Right ventricle myocardium inferior (tissue), 1 donor: Measurements from ENCODE around the gene UBE2QL1. TPM values are rescaled to one million over a fixed set of nuclear protein-coding genes. Genes with fewer than 3 reads are reported as not detected.
A peak's percentile ranks its signal among the peaks of the same experiment; 100 is the strongest.

Source experiments
- ATAC-seq: fragments of 200-7000 bp; cut with Tn5 transposase; one replicate; pipeline ENCODE4 v1.9.1; 2020; ENCODE audit warnings: mild to moderate bottlenecking, moderate library complexity
- DNase-seq: peaks from one replicate; pipeline ENCODE4 v3.0.0; 2021; ENCODE audit errors: missing footprints
- intact Hi-C: fragments of 100-400 bp; cut with DNase I; formaldehyde crosslinking; loops from one replicate; pipeline ENCODE4 v1.11.0; 2022
- total RNA-seq: library from RNA; stranded (reverse); fragmentation: NEBNext Ultra II Directional; extraction: Animal tissue kit (Norgen Biotek cat#: 25700); gene quantifications from one replicate; pipeline ENCODE4 v1.2.1, GENCODE V29; 2021
- donor health status: DM: no; HTN: yes; CAD: no; lungs with severe emphysema.

UBE2QL1 gene
- total RNA-seq, 1 donor from 2014 or later: 21.9 TPM

DNA sequence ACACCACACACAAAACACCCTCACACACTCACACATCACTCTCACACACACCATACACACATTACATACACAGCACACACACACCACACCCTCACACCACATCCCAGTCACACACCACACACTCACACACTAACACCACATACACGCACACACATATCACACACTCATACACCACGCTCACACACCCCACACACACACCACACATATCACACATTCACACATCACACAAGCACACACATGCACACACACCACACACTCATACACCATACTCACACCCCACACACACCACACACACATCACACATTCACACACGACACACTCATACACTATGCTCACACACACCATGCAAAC lies 543 bp upstream of the UBE2QL1 start:
- ATAC-seq (no peak), DNase-seq (no peak)
- intact Hi-C loops: loop anchor here (5.0 kb wide), 2 partner anchors 71 to 156 kb away; partner anchors contain the start of gene MED10

GRCh38 chr5:6449465-6450158 lies 953 bp downstream of the UBE2QL1 start:
- no peak for DNase-seq
- intact Hi-C loops: loop anchor here (5.0 to 10.0 kb wide), 4 partner anchors 72 to 957 kb away; partner anchors contain the start of genes MED10 and TENT4A
- ATAC-seq: no peak

- intact Hi-C loops: loop anchor here (5.0 to 10.0 kb wide), 2 partner anchors 264 to 958 kb away; partner anchors contain the start of gene TENT4A
- ATAC-seq (no peak), DNase-seq (no peak)
These were observed 1.7 kb downstream of the UBE2QL1 start for GRCh38 chr5:6450319-6450833.

DNA sequence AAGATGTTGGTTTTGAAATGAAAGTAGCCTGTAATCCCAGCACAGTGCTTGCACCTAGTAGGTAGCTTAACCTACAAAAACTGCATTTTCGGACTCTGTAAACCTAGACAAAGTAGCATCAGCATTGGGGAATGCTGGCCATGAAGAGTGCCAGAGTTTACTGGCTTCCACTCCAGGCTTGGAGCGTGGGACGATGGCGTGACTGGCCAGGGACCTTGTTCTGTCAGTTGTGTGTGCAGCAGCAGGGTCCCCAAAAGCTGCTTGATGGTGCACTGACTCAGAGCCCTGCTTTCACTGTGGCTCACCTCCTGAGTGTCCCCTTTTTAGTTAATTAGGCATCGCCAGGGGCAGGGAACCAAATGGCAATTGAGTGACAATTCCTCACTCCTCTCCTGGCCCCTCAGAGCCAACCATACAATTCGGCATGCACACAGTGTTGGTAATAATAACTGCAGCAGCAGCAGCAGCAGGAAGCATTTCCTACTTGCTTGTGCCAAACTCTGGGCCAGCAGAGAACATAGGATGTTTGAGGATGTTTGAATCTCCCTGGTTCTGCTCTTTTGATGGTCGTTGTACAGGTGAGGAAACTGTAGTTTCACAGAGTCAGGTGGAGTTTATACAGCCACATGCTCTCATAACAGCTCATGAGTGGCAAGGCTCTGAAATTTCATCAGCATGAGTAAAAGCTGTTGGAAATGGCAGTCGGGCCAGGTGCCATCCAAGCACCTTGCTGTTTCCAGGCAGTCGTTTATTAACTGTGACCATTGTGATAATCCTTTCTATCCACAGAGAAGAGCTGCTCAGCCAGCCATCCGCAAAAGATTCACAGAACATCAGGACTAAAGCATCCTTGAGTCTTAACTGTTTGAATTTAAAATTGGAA lies 4.2 kb downstream of the UBE2QL1 start:
- ATAC-seq: no peak
- no peak for DNase-seq
- intact Hi-C loops: loop anchor here (5.0 to 10.0 kb wide), 2 partner anchors 262 to 961 kb away; partner anchors contain the start of gene TENT4A

- no peak for ATAC-seq
- no peak for DNase-seq
- intact Hi-C loops: loop anchor here (1.0 to 10.0 kb wide), 3 partner anchors 56 to 962 kb away; partner anchors contain the start of gene TENT4A
These were observed 5.4 kb downstream of the UBE2QL1 start for GRCh38 chr5:6453937-6454560.

DNA sequence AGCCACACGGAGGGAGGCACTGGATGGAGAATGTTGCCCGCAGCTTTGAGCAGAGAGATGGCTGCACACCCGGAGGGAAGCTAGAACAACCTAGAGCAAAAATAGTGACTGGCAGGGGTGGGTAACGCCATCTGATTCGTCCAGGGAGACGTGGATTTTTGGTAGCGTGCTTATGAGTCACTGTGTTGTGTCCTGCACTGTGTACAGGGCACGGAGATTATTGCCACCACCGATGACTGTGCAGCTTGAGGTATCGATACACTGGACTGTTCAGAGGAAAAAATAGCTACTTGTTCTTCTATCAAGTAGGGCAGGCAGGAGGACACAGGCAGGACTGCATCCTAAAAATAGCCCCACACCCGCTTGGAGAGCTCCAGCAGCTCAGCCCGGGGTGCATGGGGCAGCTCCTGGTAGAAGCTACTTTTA lies 6.0 kb downstream of the UBE2QL1 start:
- peak; percentile 90 for ATAC-seq
- intact Hi-C loops: loop anchor here (1.0 to 10.0 kb wide), 3 partner anchors 56 to 962 kb away; partner anchors contain the start of gene TENT4A
- DNase-seq: no peak

GRCh38 chr5:6455571-6456200 lies 7.0 kb downstream of the UBE2QL1 start:
- ATAC-seq (peak; percentile 46), DNase-seq (no peak)
- intact Hi-C loops: loop anchor here (10.0 kb wide), 1 partner anchor 259 kb away; the partner anchor contains the start of gene TENT4A

DNA sequence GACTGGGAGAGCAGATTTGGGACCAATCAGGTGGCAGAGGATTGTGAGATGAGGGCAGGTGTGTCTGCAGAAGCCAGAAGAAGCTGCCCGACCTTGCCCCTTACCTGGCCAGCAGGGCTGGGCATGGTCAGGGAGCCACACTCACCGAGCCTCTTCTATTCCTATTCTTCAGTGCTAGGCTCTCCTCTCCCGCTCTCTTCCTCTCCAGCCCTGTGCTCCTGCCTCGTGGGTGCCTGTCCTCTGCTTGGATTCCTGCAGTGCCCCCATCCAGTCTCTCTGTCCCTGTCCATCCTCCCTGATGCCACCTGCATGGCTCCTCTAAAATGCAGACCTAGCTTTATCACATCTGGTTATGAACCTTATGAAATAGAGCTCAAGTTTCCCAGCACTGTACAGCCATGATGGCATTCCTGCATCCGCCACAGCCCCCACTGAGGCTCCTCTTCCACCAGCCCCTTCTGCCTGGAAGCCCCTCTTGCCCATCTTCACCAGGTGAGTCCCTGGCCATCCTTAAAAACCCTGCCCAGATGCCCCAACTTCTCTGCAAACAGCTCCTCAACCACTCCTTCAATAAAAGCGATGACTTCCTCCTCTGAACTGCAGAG lies 8.2 kb downstream of the UBE2QL1 start:
- ATAC-seq (no peak), DNase-seq (no peak)
- intact Hi-C loops: loop anchor here (10.0 kb wide), 1 partner anchor 258 kb away; the partner anchor contains the start of gene TENT4A

DNA sequence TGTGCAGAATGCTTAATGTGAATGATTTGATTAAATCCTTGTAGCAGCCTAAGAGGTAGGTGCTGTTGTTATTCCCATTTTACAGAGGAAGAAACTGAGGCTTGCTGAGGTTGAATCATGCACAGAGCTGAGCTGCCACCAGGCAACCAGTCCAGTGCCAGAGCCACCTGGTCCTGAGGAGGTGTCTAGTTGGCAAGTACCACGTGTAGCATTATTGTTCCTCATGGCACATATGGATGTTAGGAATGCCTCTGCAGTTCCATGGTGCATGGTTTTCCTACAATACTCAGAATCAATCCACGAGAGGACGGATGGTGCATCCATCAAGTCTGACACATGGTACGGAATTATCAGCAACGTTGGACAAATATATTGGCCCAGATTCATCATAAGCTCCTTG lies 8.9 kb downstream of the UBE2QL1 start:
- intact Hi-C loops: loop anchor here (10.0 kb wide), 1 partner anchor 257 kb away; the partner anchor contains the start of gene TENT4A

GRCh38 chr5:6458833-6459232 lies 10.2 kb downstream of the UBE2QL1 start:
- intact Hi-C loops: loop anchor here (10.0 kb wide), 1 partner anchor 256 kb away; the partner anchor contains the start of gene TENT4A
- ATAC-seq (no peak), DNase-seq (no peak)

More for the DNA sequence above, 8.9 kb downstream of the UBE2QL1 start:
- ATAC-seq (no peak), DNase-seq (no peak)

DNA sequence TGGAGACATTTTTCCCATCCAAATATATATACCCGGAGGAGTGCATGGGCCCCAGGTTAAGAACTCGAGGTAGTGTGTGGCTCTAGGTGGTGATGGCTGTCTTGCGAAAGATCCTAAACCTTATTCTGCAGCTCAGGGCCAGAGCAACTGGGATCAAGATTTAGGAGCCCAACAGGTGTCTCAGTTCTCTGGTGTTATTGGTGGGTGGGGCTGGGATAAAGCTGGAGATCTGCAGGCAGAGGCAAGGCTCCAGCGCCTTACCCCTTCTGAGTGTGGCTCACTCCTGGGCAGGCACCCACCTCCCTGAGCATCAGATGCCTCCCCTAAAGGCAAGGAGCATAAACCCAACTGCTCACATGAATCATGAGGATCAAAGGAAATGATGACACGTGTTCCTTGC lies 11.2 kb downstream of the UBE2QL1 start:
- intact Hi-C loops: loop anchor here (10.0 kb wide), 1 partner anchor 255 kb away; the partner anchor contains the start of gene TENT4A
- DNase-seq (no peak), ATAC-seq (no peak)

DNA sequence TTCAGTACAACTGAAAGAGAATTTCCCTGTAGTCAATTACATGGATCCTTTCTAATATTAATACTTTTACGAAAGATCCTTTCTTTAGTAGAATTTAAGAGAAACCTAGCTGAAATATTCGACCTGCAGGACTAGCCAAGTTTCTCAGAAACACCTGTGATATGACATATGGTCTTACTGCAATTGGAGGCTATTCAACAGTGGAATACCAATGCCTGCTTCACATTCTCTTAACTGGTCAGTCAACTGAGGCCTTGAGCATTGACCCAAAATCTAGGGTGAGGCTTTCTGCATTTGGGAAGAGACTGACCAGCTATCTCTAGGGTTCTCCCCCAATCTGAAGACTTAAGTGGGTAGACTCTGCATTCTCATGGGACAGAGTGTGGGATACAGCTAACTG lies 12.3 kb downstream of the UBE2QL1 start:
- no peak for DNase-seq
- intact Hi-C loops: no loop called here
- no peak for ATAC-seq

GRCh38 chr5:6461793-6462650 lies 13.4 kb downstream of the UBE2QL1 start:
- ATAC-seq: no peak

DNA sequence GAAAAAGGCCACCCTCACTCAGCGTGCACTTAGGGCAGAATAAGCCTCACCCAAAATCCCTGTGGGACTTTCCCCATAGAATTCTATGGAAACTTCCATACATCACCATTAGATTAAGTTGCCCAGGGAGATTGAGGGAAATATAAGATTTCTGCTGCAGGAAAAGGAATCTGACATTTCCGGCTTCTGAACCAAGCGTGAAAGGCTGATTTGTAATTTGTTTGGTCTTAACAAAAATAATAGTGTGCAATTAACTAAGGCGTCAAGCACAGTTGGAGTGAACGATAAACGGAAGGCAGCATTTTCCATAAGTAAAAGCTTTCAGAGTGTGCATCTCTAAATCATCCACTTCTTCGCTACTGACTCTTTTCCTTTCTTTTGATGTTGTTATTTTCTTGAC lies 14.0 kb downstream of the UBE2QL1 start:
- no peak for DNase-seq
- ATAC-seq: no peak
- intact Hi-C loops: no loop called here

More at GRCh38 chr5:6461793-6462650, 13.4 kb downstream of the UBE2QL1 start:
- intact Hi-C loops: no loop called here
- no peak for DNase-seq

DNA sequence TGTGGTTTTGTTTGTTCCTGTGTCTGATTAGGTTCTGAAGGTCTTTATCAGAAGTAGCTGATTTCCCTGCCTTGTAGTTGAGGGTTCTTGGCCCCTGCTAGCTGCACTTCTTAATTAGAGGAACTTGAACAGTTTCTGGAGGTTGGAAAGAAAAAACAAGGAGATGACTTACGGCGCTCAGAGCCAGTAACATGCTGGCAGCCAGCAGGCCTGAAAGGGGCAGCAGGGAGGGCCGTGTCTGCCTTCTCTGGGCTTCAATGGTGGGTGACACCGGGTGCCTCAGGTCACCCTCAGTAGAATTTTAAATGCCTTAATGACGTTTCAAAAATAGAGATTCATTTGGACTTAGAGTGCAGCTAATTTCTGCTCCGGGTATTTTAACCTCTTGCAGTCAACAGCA lies 15.8 kb downstream of the UBE2QL1 start:
- DNase-seq (no peak), ATAC-seq (no peak)
- intact Hi-C loops: no loop called here

DNA sequence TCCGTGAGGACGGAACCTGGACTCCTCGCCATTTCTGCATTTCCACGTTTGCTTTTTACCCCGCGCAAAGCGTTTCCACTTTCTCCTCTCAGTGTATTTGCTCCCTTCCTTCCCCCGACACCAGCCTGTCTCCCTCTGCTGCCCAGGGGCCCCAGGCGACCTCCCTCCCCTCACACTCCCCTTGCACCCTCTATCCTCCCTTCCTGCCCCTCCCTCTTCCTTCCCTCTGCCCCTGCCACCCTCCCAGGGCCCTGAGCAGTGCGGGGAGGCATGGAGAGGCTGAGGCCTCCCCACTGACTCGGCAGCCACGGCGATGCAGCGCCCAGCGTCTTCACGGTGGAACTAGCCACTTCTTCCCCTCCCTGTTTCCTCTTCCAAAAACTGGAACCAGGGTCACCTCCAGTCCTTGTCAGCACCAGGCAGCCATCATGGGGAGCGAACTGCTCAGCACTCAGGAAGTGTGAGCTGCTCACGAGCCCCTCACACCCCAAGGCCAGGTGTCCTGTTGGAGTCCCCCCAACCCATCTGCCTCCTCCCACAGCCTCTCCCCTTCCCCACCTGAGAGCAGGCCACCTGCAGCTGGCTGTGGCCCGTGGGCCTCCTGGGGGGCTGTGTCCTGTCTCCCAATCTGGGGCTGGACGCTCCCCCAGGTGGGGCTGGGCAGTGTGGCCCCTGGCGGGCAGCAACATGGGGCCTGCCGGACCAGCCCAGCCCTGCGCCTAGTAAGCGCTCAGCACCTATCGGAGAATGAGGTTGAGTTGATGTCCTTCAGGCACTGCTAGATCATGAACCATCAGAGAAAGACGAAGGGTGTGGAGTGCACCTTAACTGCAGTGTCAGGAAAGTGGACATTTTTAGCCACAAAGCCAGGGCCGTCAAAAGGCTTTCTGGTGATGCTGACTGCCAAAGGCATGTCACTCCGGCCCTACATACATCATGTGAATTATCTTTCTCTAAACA lies 17.5 kb downstream of the UBE2QL1 start:
- DNase-seq (no peak), ATAC-seq (no peak)
- intact Hi-C loops: no loop called here
